T follicular helper cell (primary cell): Measurements from ENCODE around the gene CD248.
"Not testable (repeated sequence)": the region's sequence is repeated elsewhere in the genome, so short reads cannot be mapped to it uniquely, and the experiment has no call there.

Experiments used
- DNase-seq: peaks from one replicate; pipeline ENCODE4 v3.0.0-alpha.2; 2020; ENCODE audit warnings: low read depth
- total RNA-seq, 2 experiments: gene quantifications; one replicate each; lab custom pipeline; 2026; lab: John Stamatoyannopoulos, UW

CD248 gene, protein sequence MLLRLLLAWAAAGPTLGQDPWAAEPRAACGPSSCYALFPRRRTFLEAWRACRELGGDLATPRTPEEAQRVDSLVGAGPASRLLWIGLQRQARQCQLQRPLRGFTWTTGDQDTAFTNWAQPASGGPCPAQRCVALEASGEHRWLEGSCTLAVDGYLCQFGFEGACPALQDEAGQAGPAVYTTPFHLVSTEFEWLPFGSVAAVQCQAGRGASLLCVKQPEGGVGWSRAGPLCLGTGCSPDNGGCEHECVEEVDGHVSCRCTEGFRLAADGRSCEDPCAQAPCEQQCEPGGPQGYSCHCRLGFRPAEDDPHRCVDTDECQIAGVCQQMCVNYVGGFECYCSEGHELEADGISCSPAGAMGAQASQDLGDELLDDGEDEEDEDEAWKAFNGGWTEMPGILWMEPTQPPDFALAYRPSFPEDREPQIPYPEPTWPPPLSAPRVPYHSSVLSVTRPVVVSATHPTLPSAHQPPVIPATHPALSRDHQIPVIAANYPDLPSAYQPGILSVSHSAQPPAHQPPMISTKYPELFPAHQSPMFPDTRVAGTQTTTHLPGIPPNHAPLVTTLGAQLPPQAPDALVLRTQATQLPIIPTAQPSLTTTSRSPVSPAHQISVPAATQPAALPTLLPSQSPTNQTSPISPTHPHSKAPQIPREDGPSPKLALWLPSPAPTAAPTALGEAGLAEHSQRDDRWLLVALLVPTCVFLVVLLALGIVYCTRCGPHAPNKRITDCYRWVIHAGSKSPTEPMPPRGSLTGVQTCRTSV
- 0 reads per million in 2 experiments for total RNA-seq

- no peak for DNase-seq
Measured at GRCh38 chr11:66316849-66317251, at the start of gene CD248. Gene CD248, minus strand, starts transcription at chr11:66317044. Its CDS starts 17 bp downstream, at chr11:66317027.

DNA sequence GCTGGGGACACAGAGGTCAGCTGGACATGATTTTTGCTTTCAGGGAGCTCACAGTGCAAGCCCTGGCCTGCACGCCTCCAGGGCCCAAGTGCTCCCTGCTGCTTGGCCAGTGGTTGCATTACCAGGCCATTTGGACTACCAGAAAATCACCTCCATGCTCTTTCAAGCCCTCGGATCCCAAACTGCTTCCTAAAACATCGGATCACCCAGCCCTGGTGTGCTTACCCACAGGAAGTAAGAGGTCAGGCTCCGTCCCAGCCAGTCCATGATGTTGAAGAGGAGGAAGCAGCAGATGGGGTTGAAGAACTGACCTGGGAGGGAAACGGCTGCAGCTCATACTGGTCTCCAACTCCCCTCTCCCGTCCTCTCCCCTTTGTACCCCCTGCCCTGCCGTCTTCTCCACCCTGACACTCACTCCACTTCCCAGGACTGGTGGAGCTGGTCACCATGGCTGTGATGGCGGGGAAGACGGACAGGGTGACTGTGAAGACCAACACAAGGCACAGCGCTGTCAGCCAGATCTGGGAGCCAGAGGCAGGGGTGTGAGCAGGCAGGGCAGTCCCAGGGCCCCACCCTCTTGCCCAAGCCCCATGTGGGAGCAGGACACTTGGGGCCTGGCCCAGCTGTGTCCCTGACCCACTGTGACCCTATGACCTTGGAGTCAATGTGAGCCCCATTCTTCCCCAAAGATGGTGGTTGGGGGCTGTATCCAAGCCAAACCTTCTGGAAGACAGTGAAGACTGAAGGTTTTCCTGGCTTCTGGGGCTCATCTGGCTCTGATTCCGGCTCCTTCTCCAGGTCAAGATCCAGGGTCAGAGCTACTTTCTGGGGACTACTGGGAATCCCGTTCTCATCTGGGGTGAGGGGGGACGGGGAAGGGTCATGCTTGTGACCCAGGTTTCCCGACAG is 49.1 kb upstream of the CD248 start:
- DNase-seq = no peak

- DNase-seq = no peak
Measured at GRCh38 chr11:66365166-66365565, 48.3 kb upstream of the CD248 start.

GRCh38 chr11:66363805-66364535 is 47.1 kb upstream of the CD248 start:
- peak; percentile 44 for DNase-seq

GRCh38 chr11:66363187-66363601 is 46.4 kb upstream of the CD248 start:
- no peak for DNase-seq

DNA sequence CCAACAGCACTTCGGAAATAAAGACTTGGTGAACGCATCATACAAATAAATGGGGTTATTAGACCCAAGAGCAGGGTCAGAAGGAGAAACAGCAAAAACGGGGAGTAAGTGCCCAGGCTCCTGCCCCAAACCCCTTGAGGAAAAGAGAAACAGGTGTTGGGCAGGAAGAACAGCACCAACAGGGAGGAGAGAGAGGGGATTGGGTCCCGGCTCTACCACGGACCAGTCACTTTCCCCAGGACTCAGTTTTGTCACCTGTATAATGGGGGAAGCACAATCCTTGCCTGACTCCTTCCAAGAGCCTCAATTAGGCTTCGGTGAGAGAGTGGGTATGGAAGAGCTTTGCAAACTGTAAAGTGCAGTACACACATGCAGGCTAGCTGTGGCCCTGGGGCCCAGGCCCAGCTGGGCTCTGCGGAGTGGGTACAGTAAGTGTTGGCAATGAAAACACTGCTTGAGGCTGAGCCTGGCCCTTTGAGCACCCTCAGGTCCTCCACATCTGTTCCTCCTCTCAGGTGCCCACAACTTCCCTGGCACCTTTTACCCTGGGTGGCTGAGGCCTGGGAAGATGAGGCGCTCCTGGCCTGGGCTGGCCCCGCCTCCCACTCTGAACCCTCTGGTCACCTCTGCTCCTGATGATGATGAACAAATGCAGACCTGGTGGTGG is 45.8 kb upstream of the CD248 start:
- no peak for DNase-seq

GRCh38 chr11:66361502-66361941 is 44.7 kb upstream of the CD248 start:
- DNase-seq = no peak

- DNase-seq = no peak
Measured at GRCh38 chr11:66360406-66361073, 43.7 kb upstream of the CD248 start.

DNA sequence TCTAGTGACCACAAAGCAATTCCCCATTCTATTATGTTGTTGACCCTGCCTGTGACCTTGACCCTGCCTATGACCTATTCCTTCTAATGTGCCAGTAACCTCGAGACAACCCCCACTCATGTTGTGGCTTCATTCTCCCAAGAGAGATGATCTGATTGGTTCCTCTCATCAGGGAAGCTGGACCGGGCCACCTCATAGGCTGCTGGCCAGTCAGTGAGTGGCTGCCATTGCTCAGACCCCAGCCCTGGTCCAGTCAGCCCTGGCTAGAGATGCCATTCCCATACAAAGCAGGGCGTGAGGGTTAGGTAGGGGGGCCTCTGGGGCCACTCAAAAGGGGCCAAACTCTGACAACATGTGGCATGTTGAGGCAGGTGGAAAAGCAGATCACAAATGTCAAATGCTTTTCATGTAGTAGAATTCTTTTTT is 42.8 kb upstream of the CD248 start:
- no peak for DNase-seq

GRCh38 chr11:66350560-66351235 is 33.9 kb upstream of the CD248 start:
- DNase-seq = not testable (repeated sequence)

DNA sequence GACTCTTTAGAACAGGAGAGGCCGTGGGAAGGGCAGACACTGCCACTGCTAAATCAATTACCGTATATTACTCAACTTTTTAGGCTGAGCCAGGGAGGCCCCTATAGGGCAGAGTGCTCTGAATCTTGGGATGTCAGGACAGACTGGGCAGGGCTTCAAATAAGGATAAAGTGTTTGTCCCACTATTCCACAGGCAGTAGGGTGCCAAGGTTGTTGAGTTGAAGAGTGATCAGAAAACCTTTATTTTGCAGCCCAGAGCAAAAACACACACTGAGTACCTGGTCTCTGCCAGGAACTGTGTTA is 32.2 kb upstream of the CD248 start:
- DNase-seq = no peak

DNA sequence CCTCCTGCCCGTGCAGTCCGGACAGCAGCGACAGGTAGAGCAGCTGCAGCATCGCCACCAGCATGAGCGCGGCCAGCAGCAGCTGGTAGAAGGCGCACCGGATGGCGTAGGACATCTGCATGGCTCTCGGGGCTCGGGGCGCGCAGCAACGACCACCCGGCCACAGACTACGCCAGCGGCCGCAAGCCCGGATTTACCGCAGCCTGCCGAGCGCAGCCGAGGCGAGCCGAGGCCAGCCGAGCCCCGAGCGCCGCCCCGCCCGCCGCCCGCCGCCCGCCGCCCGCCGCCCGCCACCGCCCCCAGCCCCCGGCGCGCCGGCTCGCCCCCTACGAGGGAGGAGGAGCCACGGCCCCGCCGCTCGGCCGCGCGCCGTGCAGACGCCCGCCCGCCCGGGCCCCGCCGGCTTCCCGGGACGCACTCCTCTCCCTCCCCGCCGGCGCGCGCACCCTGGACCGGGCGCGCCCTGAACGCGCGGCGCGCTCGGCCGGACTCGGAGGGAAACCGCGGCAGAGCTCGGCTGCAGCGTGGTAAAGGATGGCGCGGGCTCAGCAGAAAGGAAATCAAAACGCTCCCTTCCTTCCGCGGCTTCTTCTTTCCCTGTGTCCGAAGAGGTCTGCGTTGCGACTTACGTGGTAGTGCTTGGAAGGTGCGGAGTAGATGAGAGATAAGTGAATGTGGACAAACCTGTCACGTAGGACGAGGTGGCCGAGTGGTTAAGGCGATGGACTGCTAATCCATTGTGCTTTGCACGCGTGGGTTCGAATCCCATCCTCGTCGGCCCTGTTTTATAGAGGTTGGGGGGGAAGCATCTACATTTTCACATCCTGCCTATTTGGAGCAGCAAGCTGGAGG is 30.8 kb upstream of the CD248 start, which contains the start of gene B4GAT1:
Gene B4GAT1 (minus strand): TSS at position 205 of the 852 bp plus-strand sequence. CDS start 84 bp downstream, at position 121.
- DNase-seq = peak; percentile 66

- DNase-seq = no peak
Measured at GRCh38 chr11:66346476-66347424, 29.9 kb upstream of the CD248 start.

DNA sequence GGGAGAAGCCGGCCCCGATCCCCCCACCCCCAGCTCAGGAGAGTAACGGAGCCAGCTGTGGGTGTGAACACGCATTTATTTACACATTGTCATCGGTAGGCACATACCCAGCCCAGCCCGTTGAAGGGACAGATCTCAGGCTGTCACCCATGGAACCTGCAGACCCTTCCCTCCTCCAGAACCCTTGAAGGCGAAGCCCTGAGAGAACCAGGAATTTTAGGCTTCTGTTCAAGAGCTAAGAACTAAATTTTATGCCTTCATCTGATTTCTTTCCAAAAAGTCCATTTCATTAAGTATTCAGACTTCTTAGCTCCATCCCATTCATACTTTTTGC is 28.4 kb upstream of the CD248 start:
- DNase-seq = no peak

DNA sequence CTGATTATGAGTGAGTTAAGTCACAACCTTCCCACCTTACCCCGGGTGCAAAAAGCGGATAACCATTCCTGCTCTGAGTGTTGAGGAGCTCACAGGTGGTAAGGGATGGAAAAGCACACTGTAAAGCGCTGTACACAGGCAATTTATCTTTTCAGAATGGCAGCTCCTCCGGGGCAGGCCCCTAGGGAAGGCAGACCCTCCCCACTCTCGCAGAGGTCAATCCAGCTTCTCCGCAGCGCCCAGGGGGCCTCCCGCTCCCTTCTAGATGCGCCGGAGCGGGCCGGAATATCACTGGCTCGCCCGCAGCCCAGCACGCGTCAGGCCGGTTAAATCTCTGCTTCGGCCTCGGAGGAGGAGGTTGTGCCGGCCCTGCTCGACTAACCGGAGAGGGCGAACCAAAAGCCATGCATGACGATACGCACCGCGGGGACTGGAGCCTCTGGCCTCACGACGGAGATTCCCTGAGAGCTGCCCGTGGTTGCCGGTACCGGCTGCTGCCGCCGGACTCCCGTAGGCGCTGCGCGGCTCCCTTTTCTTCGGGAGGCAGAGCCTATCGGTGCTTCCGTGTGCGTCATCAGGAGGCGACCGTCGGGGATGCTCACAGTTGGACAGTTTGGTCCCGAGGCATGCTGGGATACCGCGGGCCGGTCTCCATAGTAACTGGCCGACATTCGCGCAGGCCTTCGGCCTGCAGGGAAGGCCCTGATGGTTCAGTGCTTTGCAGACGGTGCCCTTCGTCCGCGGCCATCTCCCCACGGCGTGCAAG is 27.9 kb upstream of the CD248 start, which contains the start of gene BRMS1:
Gene BRMS1 (minus strand): TSS at position 555 of the 766 bp plus-strand sequence. CDS start 2,870 bp downstream, outside the sequence.
- peak; percentile 95 for DNase-seq

GRCh38 chr11:66343176-66343575 is 26.3 kb upstream of the CD248 start:
- no peak for DNase-seq
